ENCODE measurements around the gene IL25.

Gene IL25

GRCh38 chr14:23364164-23365035, 8.2 kb upstream of the IL25 start:
- peaks cover 15 to 46% of the 10 kb centered on the region in 2 donors for H3K36me3 ChIP-seq (replicated peaks in 1 of 2; ENCODE audit: control insufficient read depth in 2 of 2, insufficient read depth in 2 of 2, low read length in 2 of 2)
- H3K4ac ChIP-seq (ENCODE audit: low read length) = peak overlapping the region; percentile 44
- H3K27ac ChIP-seq (replicated peaks; ENCODE audit: low read length) = peak overlapping the region; percentile 96
- H3K4me1 ChIP-seq (ENCODE audit: control insufficient read depth in 2 of 2, insufficient read depth in 1 of 2, low read depth in 1 of 2, low read length in 2 of 2) = peaks cover 12 to 17% of the 10 kb centered on the region in 2 donors
- H3K4me2 ChIP-seq (ENCODE audit: insufficient read depth, low read length, poor library complexity, severe bottlenecking) = peak overlapping the region; percentile 87
- H2BK120ac ChIP-seq (ENCODE audit: low read depth, low read length) = peak overlapping the region; percentile 85
- H2AK5ac ChIP-seq (ENCODE audit: low read depth, low read length) = peak overlapping the region; percentile 99
- H2BK5ac ChIP-seq (ENCODE audit: low read length) = peak overlapping the region; percentile 96
- peak overlapping the region; percentile 68 for H2BK15ac ChIP-seq (ENCODE audit: low read length)
- H4K8ac ChIP-seq (ENCODE audit: low read depth, low read length) = peak overlapping the region; percentile 66
- peak overlapping the region; percentile 42 for H4K91ac ChIP-seq (ENCODE audit: low read depth, low read length, poor library complexity)
- no CpG with 5 or more reads among the region's 21 CpGs for WGBS, 2 donors (ENCODE audit: extremely low coverage in 2 of 2, insufficient read length in 2 of 2, insufficient replicate concordance in 1 of 2)
- peak overlapping the region; percentile 99 for H3K18ac ChIP-seq (ENCODE audit: low read length)
- peak; percentile 76 for DNase-seq (ENCODE audit: low spot score)
- peak overlapping the region; percentile 63 for H2BK12ac ChIP-seq (ENCODE audit: low read length)
- H3K27me3 ChIP-seq (ENCODE audit: control insufficient read depth in 3 of 3, insufficient read depth in 3 of 3, low read depth in 1 of 3, low read length in 3 of 3) = peaks cover 0 to 15% (median 0%) of the 10 kb centered on the region in 3 experiments
- peak overlapping the region; percentile 91 to 94 for H3K4me3 ChIP-seq (ENCODE audit: low read length in 2 of 2)
- peaks cover 5% of the 10 kb centered on the region for H3K79me1 ChIP-seq (ENCODE audit: low read depth, low read length)
- H3K23ac ChIP-seq (ENCODE audit: low read depth, low read length, poor library complexity) = peak overlapping the region; percentile 35
- no peaks in the 10 kb centered on the region for H3K9me3 ChIP-seq (replicated peaks in 1 of 2; ENCODE audit: control insufficient read depth in 2 of 2, insufficient read depth in 1 of 2, low read depth in 1 of 2, low read length in 2 of 2)
- H2AFZ ChIP-seq (ENCODE audit: low read length) = peak overlapping the region; percentile 93
- peak overlapping the region; percentile 66 for H3K14ac ChIP-seq (ENCODE audit: low read length)
- peak overlapping the region; percentile 99 for H3K9ac ChIP-seq (ENCODE audit: low read depth, low read length, poor library complexity)

DNA sequence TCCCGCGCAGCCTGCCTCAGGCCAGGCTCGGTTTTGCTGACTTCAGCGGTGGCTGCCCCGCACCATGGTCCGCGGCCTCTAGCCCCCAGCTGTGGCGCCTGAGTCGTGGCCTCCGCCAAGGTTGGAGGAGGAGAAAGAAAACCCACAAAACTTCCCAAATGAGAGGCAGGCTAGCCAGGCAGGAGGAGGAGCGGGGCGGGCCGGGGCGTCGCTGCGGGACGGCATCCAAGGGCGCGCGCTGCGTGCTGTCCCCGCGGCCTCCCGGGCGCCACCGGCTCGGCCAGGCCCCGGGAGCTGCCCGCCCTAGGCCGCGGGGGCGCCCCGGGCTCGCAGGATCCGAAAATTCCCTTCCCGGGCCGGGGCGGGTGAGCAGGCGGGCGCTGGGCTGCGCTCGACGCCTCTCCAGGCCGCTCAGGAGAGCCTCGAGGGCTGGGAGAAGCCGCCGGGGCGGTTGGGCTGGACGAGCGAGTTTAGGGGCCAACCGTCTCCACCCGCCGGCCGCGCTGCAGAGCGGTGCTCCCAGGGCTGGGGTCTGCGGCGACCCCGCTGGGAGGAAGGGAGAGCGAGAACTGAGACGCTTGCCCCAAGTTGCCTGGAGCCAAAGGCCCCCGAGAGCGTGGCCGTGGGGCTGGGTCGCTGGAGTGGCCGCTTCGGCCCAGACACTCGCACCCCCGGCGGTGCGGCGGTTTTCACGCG, 7.4 kb upstream of the IL25 start, which contains the start of gene EFS:
Gene EFS, minus strand, starts transcription at position 137 of the 696 bp plus-strand sequence. CDS start 147 bp downstream, outside the sequence.
- peak within 1 kb of the TSS; percentile 80 for H3K4ac ChIP-seq (ENCODE audit: low read length)
- no CpG with 5 or more reads among the region's 74 CpGs for WGBS, 2 donors (ENCODE audit: extremely low coverage in 2 of 2, insufficient read length in 2 of 2, insufficient replicate concordance in 1 of 2)
- H3K4me1 ChIP-seq (ENCODE audit: control insufficient read depth in 2 of 2, insufficient read depth in 1 of 2, low read depth in 1 of 2, low read length in 2 of 2) = peaks cover 12 to 17% of the 10 kb centered on the region in 2 donors
- H3K27ac ChIP-seq (replicated peaks; ENCODE audit: low read length) = peak within 1 kb of the TSS; percentile 96
- peaks cover 10 to 38% of the 10 kb centered on the region in 2 donors for H3K36me3 ChIP-seq (replicated peaks in 1 of 2; ENCODE audit: control insufficient read depth in 2 of 2, insufficient read depth in 2 of 2, low read length in 2 of 2)
- peak; percentile 29 for DNase-seq (ENCODE audit: low spot score)
- H2BK5ac ChIP-seq (ENCODE audit: low read length) = peak within 1 kb of the TSS; percentile 96
- peak within 1 kb of the TSS; percentile 85 for H2BK120ac ChIP-seq (ENCODE audit: low read depth, low read length)
- peak within 1 kb of the TSS; percentile 68 for H2BK15ac ChIP-seq (ENCODE audit: low read length)
- H2BK12ac ChIP-seq (ENCODE audit: low read length) = peak within 1 kb of the TSS; percentile 63
- H3K23ac ChIP-seq (ENCODE audit: low read depth, low read length, poor library complexity) = peak within 1 kb of the TSS; percentile 87
- H3K4me3 ChIP-seq (ENCODE audit: low read length in 2 of 2) = peak within 1 kb of the TSS; percentile 91 to 94
- H4K91ac ChIP-seq (ENCODE audit: low read depth, low read length, poor library complexity) = peak within 1 kb of the TSS; percentile 83
- H2AFZ ChIP-seq (ENCODE audit: low read length) = peak within 1 kb of the TSS; percentile 93
- H3K9ac ChIP-seq (ENCODE audit: low read depth, low read length, poor library complexity) = peak within 1 kb of the TSS; percentile 99
- H2AK5ac ChIP-seq (ENCODE audit: low read depth, low read length) = peak within 1 kb of the TSS; percentile 99
- H3K18ac ChIP-seq (ENCODE audit: low read length) = peak within 1 kb of the TSS; percentile 99
- H3K4me2 ChIP-seq (ENCODE audit: insufficient read depth, low read length, poor library complexity, severe bottlenecking) = peak within 1 kb of the TSS; percentile 87
- peaks cover 5% of the 10 kb centered on the region for H3K79me1 ChIP-seq (ENCODE audit: low read depth, low read length)
- H3K9me3 ChIP-seq (replicated peaks in 1 of 2; ENCODE audit: control insufficient read depth in 2 of 2, insufficient read depth in 1 of 2, low read depth in 1 of 2, low read length in 2 of 2) = no peaks in the 10 kb centered on the region
- H3K27me3 ChIP-seq (ENCODE audit: control insufficient read depth in 3 of 3, insufficient read depth in 3 of 3, low read depth in 1 of 3, low read length in 3 of 3) = peaks cover 0 to 19% (median 2%) of the 10 kb centered on the region in 3 experiments
- peak within 1 kb of the TSS; percentile 66 for H4K8ac ChIP-seq (ENCODE audit: low read depth, low read length)
- peak within 1 kb of the TSS; percentile 99 for H3K14ac ChIP-seq (ENCODE audit: low read length)

DNA sequence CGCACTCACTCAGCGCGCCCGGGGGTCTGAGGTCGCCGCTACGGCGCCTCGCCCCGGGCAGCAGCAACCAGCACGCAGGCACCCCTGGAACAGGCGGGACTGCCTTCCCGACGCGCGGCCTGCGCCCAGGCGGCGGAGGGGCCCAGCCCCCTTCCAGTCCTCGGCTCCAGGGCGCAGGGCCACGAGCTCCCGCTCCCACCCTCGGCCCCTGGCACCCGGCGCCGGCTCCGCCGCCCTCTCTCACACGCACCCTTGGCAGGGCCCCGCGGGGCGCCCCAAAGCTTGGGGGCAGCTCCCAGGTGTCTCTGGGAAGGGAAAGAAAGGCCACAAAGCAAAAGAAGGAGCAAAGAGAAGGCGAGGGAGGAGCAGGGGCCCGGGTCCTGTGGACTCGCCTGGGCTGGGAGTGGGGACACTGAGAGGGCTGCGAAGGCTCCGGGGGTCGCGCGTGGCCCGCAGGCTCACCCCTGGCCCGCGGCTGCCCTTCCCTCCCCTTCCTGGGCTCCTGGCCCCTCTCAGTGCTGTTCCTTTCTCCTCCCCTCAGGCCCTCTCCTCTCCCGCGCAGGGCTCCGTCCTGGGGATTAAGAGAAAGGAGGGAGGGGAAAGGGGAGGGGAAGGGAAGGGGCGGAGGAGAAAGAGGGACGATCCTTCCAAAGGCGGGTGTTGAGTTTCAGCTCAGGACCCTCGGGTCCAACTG, 6.7 kb upstream of the IL25 start:
- Histone ChIP-seq H2BK15ac (ENCODE audit: low read length) (peak overlapping the region; percentile 68), H2BK5ac (ENCODE audit: low read length) (peak overlapping the region; percentile 96), H3K18ac (ENCODE audit: low read length) (peak overlapping the region; percentile 99), H3K9me3 (replicated peaks in 1 of 2; ENCODE audit: control insufficient read depth in 2 of 2, insufficient read depth in 1 of 2, low read depth in 1 of 2, low read length in 2 of 2) (no peaks in the 10 kb centered on the region), H2BK12ac (ENCODE audit: low read length) (peak overlapping the region; percentile 48), H3K9ac (ENCODE audit: low read depth, low read length, poor library complexity) (peak overlapping the region; percentile 99), H2BK120ac (ENCODE audit: low read depth, low read length) (peak overlapping the region; percentile 85), H3K36me3 (replicated peaks in 1 of 2; ENCODE audit: control insufficient read depth in 2 of 2, insufficient read depth in 2 of 2, low read length in 2 of 2) (peaks cover 3 to 31% of the 10 kb centered on the region in 2 donors), H3K4ac (ENCODE audit: low read length) (peak overlapping the region; percentile 80), H3K4me2 (ENCODE audit: insufficient read depth, low read length, poor library complexity, severe bottlenecking) (peak overlapping the region; percentile 87), H2AFZ (ENCODE audit: low read length) (peak overlapping the region; percentile 93), H3K27me3 (ENCODE audit: control insufficient read depth in 3 of 3, insufficient read depth in 3 of 3, low read depth in 1 of 3, low read length in 3 of 3) (peaks cover 0 to 24% (median 2%) of the 10 kb centered on the region in 3 experiments), H3K23ac (ENCODE audit: low read depth, low read length, poor library complexity) (peak overlapping the region; percentile 87), H2AK5ac (ENCODE audit: low read depth, low read length) (peak overlapping the region; percentile 99), H3K4me3 (ENCODE audit: low read length in 2 of 2) (peak overlapping the region; percentile 91 to 94), H3K27ac (replicated peaks; ENCODE audit: low read length) (peak overlapping the region; percentile 99), H3K14ac (ENCODE audit: low read length) (peak overlapping the region; percentile 99), H4K91ac (ENCODE audit: low read depth, low read length, poor library complexity) (peak overlapping the region; percentile 83), H4K8ac (ENCODE audit: low read depth, low read length) (no peak overlapping the region), H3K79me1 (ENCODE audit: low read depth, low read length) (peaks cover 5% of the 10 kb centered on the region), H3K4me1 (ENCODE audit: control insufficient read depth in 2 of 2, insufficient read depth in 1 of 2, low read depth in 1 of 2, low read length in 2 of 2) (peaks cover 12 to 17% of the 10 kb centered on the region in 2 donors)
- no peak for DNase-seq (ENCODE audit: low spot score)
- no CpG with 5 or more reads among the region's 51 CpGs for WGBS, 2 donors (ENCODE audit: extremely low coverage in 2 of 2, insufficient read length in 2 of 2, insufficient replicate concordance in 1 of 2)
